H9 (cell line): ENCODE data around the gene SUPT7L. TPM values are rescaled to one million over a fixed set of nuclear protein-coding genes. Genes with fewer than 3 reads are reported as not detected.

Experiments
- DNase-seq: peaks from one replicate; pipeline ENCODE4 v3.0.0-alpha.2; 2017
- H2AFZ ChIP-seq: one replicate; pipeline ENCODE4 v1.6.1; 2013; ENCODE audit warnings: mild to moderate bottlenecking, low read length, control low read depth, moderate library complexity
- H2AK5ac ChIP-seq: 2 replicates; pipeline ENCODE4 v1.6.1; 2013; ENCODE audit warnings: low read length, control low read depth, mixed read lengths; ENCODE audit not compliant: insufficient read length
- H2BK120ac ChIP-seq: one replicate; pipeline ENCODE4 v1.6.1; 2013; ENCODE audit warnings: low read depth, mild to moderate bottlenecking, low read length, control low read depth, inconsistent platforms; ENCODE audit not compliant: poor library complexity, severe bottlenecking
- H2BK12ac ChIP-seq: 2 replicates; pipeline ENCODE4 v1.6.1; 2013; ENCODE audit warnings: low read length, control low read depth, mixed read lengths, low read depth; ENCODE audit not compliant: insufficient read length
- H2BK15ac ChIP-seq: 2 replicates; pipeline ENCODE4 v1.6.1; 2013; ENCODE audit warnings: low read depth, low read length, control low read depth
- H2BK20ac ChIP-seq: one replicate; pipeline ENCODE4 v1.6.1; 2013; ENCODE audit warnings: low read depth, mild to moderate bottlenecking, low read length, control low read depth, inconsistent platforms; ENCODE audit not compliant: poor library complexity, severe bottlenecking
- H2BK5ac ChIP-seq: 2 replicates; pipeline ENCODE4 v1.6.1; 2013; ENCODE audit warnings: low read length, control low read depth, mixed read lengths; ENCODE audit not compliant: insufficient read length
- H3K14ac ChIP-seq: 2 replicates; pipeline ENCODE4 v1.6.1; 2013; ENCODE audit warnings: low read length, control low read depth; ENCODE audit not compliant: insufficient read depth
- H3K18ac ChIP-seq: 2 replicates; pipeline ENCODE4 v1.6.1; 2013; ENCODE audit warnings: low read depth, mild to moderate bottlenecking, mixed read lengths, low read length, control low read depth; ENCODE audit not compliant: insufficient read length
- H3K23ac ChIP-seq: 2 replicates; pipeline ENCODE4 v1.6.1; 2013; ENCODE audit warnings: low read length, control low read depth, mixed read lengths, low read depth; ENCODE audit not compliant: insufficient read length
- H3K23me2 ChIP-seq: 2 replicates; pipeline ENCODE4 v1.6.1; 2013; ENCODE audit warnings: low read depth, mild to moderate bottlenecking, mixed read lengths, low read length, control low read depth; ENCODE audit not compliant: insufficient read length, poor library complexity, severe bottlenecking
- H3K27ac ChIP-seq: 2 replicates; pipeline ENCODE4 v1.5.1; 2013; ENCODE audit warnings: low read length, control low read depth, mixed read lengths, low read depth; ENCODE audit not compliant: insufficient read length
- H3K27me3 ChIP-seq: 2 replicates; pipeline ENCODE4 v1.6.1; 2013; ENCODE audit warnings: low read length, control low read depth, inconsistent platforms; ENCODE audit not compliant: insufficient read depth
- H3K4ac ChIP-seq: 2 replicates; pipeline ENCODE4 v1.6.1; 2013; ENCODE audit warnings: low read depth, mild to moderate bottlenecking, control low read depth, inconsistent platforms, low read length, moderate library complexity
- H3K4me1 ChIP-seq: 2 replicates; pipeline ENCODE4 v1.6.1; 2013; ENCODE audit warnings: low read length, control low read depth, inconsistent platforms; ENCODE audit not compliant: insufficient read depth
- H3K4me2 ChIP-seq: 2 replicates; pipeline ENCODE4 v1.6.1; 2013; ENCODE audit warnings: low read length, control low read depth, mixed read lengths; ENCODE audit not compliant: insufficient read length, insufficient read depth
- H3K56ac ChIP-seq: 2 replicates; pipeline ENCODE4 v1.6.1; 2013; ENCODE audit warnings: low read depth, mild to moderate bottlenecking, mixed read lengths, low read length, control low read depth; ENCODE audit not compliant: insufficient read length
- H3K79me1 ChIP-seq: 2 replicates; pipeline ENCODE4 v1.6.1; 2013; ENCODE audit warnings: low read depth, mild to moderate bottlenecking, moderate library complexity, low read length, control low read depth, inconsistent platforms; ENCODE audit not compliant: insufficient read depth, poor library complexity, severe bottlenecking
- H3K79me2 ChIP-seq: 2 replicates; pipeline ENCODE4 v1.6.1; 2013; ENCODE audit warnings: low read length, control low read depth, inconsistent platforms; ENCODE audit not compliant: insufficient read depth
- H3K9ac ChIP-seq: 2 replicates; pipeline ENCODE4 v1.6.1; 2013; ENCODE audit warnings: low read length, control low read depth, mixed read lengths; ENCODE audit not compliant: insufficient read length; ENCODE audit errors: extremely low read depth
- H3K9me3 ChIP-seq: one replicate; pipeline ENCODE4 v1.6.1; 2013; ENCODE audit warnings: low read depth, low read length, inconsistent platforms; ENCODE audit not compliant: control insufficient read depth
- H3T11ph ChIP-seq: one replicate; pipeline ENCODE4 v1.6.1; 2013; ENCODE audit warnings: mild to moderate bottlenecking, low read length, control low read depth, inconsistent platforms
- H4K20me1 ChIP-seq: one replicate; pipeline ENCODE4 v1.6.1; 2013; ENCODE audit not compliant: control insufficient read depth, insufficient read length, insufficient read depth
- H4K5ac ChIP-seq: 2 replicates; pipeline ENCODE4 v1.6.1; 2013; ENCODE audit warnings: low read depth, mild to moderate bottlenecking, mixed read lengths, low read length, control low read depth; ENCODE audit not compliant: insufficient read length
- H4K8ac ChIP-seq: replicated peaks from 2 replicates; pipeline ENCODE4 v1.6.1; 2013; ENCODE audit warnings: low read length, control low read depth, mixed read lengths, low read depth; ENCODE audit not compliant: insufficient read length
- H4K91ac ChIP-seq: 2 replicates; pipeline ENCODE4 v1.6.1; 2013; ENCODE audit warnings: low read depth, mild to moderate bottlenecking, moderate library complexity, mixed read lengths, low read length, control low read depth; ENCODE audit not compliant: insufficient read length
- H3K27ac Mint-ChIP-seq, 3 experiments: 2 replicates in 2 of 3; 3 replicates in 1 of 3; pipeline ENCODE4 v1.8.0; 2020 to 2021; ENCODE audit warnings: mixed read lengths in 3 of 3, mild to moderate bottlenecking in 1 of 3, moderate library complexity in 1 of 3
- H3K27me3 Mint-ChIP-seq: 2 replicates; pipeline ENCODE4 v1.8.0; 2021; ENCODE audit warnings: low read depth, mild to moderate bottlenecking, moderate library complexity, mixed read lengths
- H3K36me3 Mint-ChIP-seq, 3 experiments: 2 replicates in 2 of 3; 3 replicates in 1 of 3; pipeline ENCODE4 v1.8.0; 2020 to 2021; ENCODE audit warnings: low read depth in 3 of 3, mixed read lengths in 3 of 3; ENCODE audit not compliant: insufficient read depth in 1 of 3
- H3K4me1 Mint-ChIP-seq, 2 experiments: 2 replicates each; pipeline ENCODE4 v1.8.0; 2020; ENCODE audit warnings: mixed read lengths in 2 of 2
- H3K4me3 Mint-ChIP-seq, 2 experiments: 2 replicates in 1 of 2; 3 replicates in 1 of 2; pipeline ENCODE4 v1.8.0; 2020 to 2021; ENCODE audit warnings: mild to moderate bottlenecking in 2 of 2, mixed read lengths in 2 of 2, moderate library complexity in 1 of 2
- H3K9me3 Mint-ChIP-seq, 2 experiments: 2 replicates in 1 of 2; 3 replicates in 1 of 2; pipeline ENCODE4 v1.8.0; 2020; ENCODE audit warnings: mild to moderate bottlenecking in 2 of 2, mixed read lengths in 2 of 2, moderate library complexity in 1 of 2
- CTCF ChIP-seq: fragments of 200-600 bp; sonication (generic); conservative IDR thresholded peaks from 3 replicates; pipeline ENCODE4 v1.8.0; 2021; ENCODE audit warnings: antibody characterized with exemption, mild to moderate bottlenecking
- WGBS: extraction: QIAGEN DNeasy Blood & Tissue Kit; methylation state at CpG from one replicate; pipeline ENCODE4 v1.1.7; 2013; ENCODE audit warnings: missing lambda C conversion rate, low lambda C conversion rate, mixed read lengths; ENCODE audit not compliant: insufficient read length; ENCODE audit errors: extremely low coverage; 5-methylcytosine and 5-hydroxymethylcytosine counted together
- total RNA-seq: library from RNA; stranded (reverse); gene quantifications from 2 replicates; pipeline ENCODE4 v1.2.1, GENCODE V29; 2021

SUPT7L gene
- total RNA-seq, 1 experiment from 2014 or later: 30.4 TPM

GRCh38 chr2:27615316-27615715 is 48.1 kb downstream of the SUPT7L start:
- Mint-ChIP-seq H3K36me3 (peaks cover 23 to 63% (median 59%) of the 10 kb centered on the region in 3 experiments; a peak in 6 of 7 replicates), H3K27me3 (no peaks in the 10 kb centered on the region), H3K27ac (no peak overlapping the region), H3K4me1 (no peaks in the 10 kb centered on the region), H3K4me3 (no peak overlapping the region), H3K9me3 (no peaks in the 10 kb centered on the region)
- no peaks in the 10 kb centered on the region for H3K4me1 ChIP-seq
- H2AFZ ChIP-seq: no peak overlapping the region
- H2BK5ac ChIP-seq: no peak overlapping the region
- H3K14ac ChIP-seq: no peak overlapping the region
- H4K91ac ChIP-seq: no peak overlapping the region
- no peak overlapping the region for H3K27ac ChIP-seq
- H2BK120ac ChIP-seq: no peak overlapping the region
- H3K79me2 ChIP-seq: no peaks in the 10 kb centered on the region
- H4K8ac ChIP-seq: no peak overlapping the region
- no peaks in the 10 kb centered on the region for H4K20me1 ChIP-seq
- H3K23me2 ChIP-seq: no peaks in the 10 kb centered on the region
- no peak overlapping the region for H3T11ph ChIP-seq
- H2BK12ac ChIP-seq: no peak overlapping the region
- WGBS: no CpG with 5 or more reads among the region's 3 CpGs
- H3K56ac ChIP-seq: no peak overlapping the region
- H3K9ac ChIP-seq: no peak overlapping the region
- H3K18ac ChIP-seq: no peak overlapping the region
- H2AK5ac ChIP-seq: no peak overlapping the region
- no peak overlapping the region for H4K5ac ChIP-seq
- no peak overlapping the region for H2BK15ac ChIP-seq
- H3K9me3 ChIP-seq: no peaks in the 10 kb centered on the region
- H3K4ac ChIP-seq: no peak overlapping the region
- no peaks in the 10 kb centered on the region for H3K79me1 ChIP-seq
- no peak for TF ChIP-seq CTCF
- H3K27me3 ChIP-seq: no peaks in the 10 kb centered on the region; the same call in 1 of the 2 replicates
- no peak for DNase-seq
- no peak overlapping the region for H3K23ac ChIP-seq
- no peak overlapping the region for H3K4me2 ChIP-seq
- no peak overlapping the region for H2BK20ac ChIP-seq
